RPMI8226 (cell line): Measurements from ENCODE around the gene YY1AP1.
"Not testable (repeated sequence)": the region's sequence is repeated elsewhere in the genome, so short reads cannot be mapped to it uniquely, and the experiment has no call there.

Source experiments
- DNase-seq: peaks from one replicate; pipeline ENCODE4 v3.0.0-alpha.2; 2015

Gene YY1AP1

GRCh38 chr1:155645034-155645598 is 43.5 kb downstream of the YY1AP1 start:
- no peak for DNase-seq

DNA sequence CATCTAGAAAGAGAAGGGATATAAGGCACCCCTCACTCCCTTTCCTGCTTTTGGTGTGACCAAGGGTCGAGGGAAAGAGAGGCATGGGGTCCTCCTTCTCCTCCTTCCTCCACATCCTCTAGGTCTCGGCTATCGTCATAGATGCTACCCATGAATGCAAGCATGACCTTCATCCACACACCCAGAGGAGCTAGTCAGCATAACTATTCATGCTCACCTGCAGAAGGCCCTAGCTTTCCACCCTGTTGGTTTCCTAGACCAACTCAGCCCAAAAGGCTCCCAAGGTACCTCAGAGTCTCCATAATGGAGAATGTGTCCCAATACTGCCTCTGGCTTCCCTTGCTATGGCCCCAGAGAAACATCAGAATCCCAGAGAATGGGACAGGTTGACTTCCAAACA is 45.3 kb downstream of the YY1AP1 start:
- DNase-seq, result no peak

- DNase-seq, result not testable (repeated sequence)
These were observed 45.9 kb downstream of the YY1AP1 start for GRCh38 chr1:155642559-155643180.

GRCh38 chr1:155640367-155640766 is 48.2 kb downstream of the YY1AP1 start:
- DNase-seq, result no peak

GRCh38 chr1:155636397-155637153 is 52.0 kb downstream of the YY1AP1 start:
- no peak for DNase-seq

DNA sequence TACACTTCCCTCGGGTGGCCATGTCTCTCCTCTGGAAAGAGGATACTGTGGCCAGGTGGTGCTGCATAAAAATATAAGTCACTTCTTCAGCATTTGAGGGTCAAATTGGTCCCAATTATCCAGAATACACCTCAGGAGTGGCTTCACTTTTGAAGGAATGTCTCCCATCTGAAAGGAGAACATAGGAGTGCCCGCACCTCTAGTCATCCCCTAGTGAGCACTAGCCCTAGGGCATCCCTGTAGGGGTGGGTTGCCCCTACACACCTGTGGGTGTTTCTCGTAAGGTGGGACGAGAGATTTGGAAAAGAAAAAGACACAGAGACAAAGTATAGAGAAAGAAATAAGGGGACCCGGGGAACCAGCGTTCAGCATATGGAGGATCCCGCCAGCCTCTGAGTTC is 62.1 kb downstream of the YY1AP1 start:
- not testable (repeated sequence) for DNase-seq

DNA sequence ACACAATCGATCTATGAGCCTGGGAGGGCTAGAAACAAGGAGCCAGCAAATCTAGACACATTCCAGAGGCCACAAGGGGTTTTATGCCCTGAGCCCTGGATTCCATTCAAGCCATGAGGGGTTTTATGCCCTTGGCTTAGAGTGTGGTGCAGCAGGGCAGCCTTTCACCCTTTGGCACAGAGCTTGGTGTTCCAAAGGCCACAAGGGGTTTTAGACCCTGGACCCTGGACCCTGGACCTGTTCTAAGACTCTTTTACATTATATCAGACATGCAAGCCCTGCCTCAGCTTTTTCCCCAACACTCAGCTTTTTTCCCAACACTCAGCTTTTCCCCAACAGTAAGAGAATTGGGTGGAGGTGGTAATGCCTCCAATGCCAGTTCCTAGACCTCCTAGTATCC is 65.2 kb downstream of the YY1AP1 start:
- no peak for DNase-seq

DNA sequence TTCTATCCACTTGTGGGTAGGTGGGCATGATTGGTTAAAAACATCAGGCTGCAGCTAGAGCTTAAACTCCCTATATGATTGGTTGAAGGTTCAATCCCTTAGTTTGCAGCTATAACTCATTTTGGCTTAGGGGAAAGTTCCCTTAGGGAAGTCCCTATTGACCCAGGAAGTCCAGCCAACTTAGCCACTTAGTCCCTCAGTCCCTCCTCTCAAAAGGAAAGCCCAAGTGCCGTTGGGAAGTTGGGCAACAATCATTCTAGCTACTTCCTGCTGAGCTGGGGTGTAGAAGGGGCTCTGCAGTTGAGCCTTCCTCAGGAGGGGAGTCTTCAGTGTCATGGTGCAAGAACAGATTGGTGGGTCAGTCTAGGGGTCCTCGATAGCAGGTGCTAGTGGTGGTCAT is 66.4 kb downstream of the YY1AP1 start:
- DNase-seq, result no peak

GRCh38 chr1:155613226-155613625 is 75.3 kb downstream of the YY1AP1 start:
- DNase-seq, result not testable (repeated sequence)

- not testable (repeated sequence) for DNase-seq
These were observed 78.3 kb downstream of the YY1AP1 start for GRCh38 chr1:155610257-155610647.

DNA sequence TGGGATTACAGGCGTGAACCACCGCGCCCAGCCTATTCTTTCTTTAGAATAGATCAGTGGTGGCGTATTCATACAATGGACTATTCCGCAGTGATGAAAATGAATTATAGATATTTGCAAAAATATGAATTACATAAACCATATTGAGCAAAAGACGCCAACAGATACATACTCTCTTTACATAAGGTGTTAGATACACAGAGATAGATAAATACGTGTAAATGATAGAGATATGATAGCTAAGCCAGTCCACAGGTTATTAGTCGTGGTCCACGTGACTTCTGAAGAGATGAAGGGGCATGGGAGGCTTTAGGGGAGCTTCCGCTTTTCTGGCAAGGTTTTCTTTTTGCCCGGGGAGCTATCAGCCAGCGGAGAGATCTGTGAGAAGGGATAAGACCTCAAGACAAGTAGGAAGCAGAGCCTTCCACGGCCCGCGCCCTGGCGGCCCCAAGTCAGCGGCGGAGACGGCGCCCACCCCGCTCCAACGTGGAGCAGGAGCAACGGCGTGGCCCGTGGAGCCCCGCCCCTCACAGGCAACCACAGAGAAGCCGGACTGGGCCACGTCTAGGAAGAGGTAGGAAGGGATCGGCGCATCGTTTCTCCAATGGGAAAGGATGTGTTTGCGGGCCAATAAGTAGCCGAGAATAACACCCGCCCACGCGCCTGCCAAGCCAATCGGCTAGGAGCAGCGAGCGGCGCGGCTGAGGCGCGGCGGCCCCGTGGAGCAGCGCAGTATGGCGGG is 78.9 kb downstream of the YY1AP1 start, which contains the start of gene MSTO1:
MSTO1 (plus strand) TSS at position 704 of the 742 bp plus-strand sequence; CDS start at position 735, 31 bp downstream.
- DNase-seq, result peak; percentile 99
